Nephron (organoid): ENCODE measurements around the gene GCN1.

Source experiments
- H3K27ac Mint-ChIP-seq, 3 experiments: 2 replicates each; pipeline ENCODE4 v1.8.0; 2020; ENCODE audit warnings: mixed read lengths in 3 of 3, mild to moderate bottlenecking in 2 of 3, moderate library complexity in 1 of 3
- H3K27me3 Mint-ChIP-seq: 2 replicates; pipeline ENCODE4 v1.8.0; 2021; ENCODE audit warnings: low read depth, mild to moderate bottlenecking, moderate library complexity, mixed read lengths
- H3K36me3 Mint-ChIP-seq: 2 replicates; pipeline ENCODE4 v1.8.0; 2020; ENCODE audit warnings: low read depth, mixed read lengths
- H3K4me1 Mint-ChIP-seq: 2 replicates; pipeline ENCODE4 v1.8.0; 2020; ENCODE audit warnings: mixed read lengths
- H3K4me3 Mint-ChIP-seq, 3 experiments: 2 replicates each; pipeline ENCODE4 v1.8.0; 2020; ENCODE audit warnings: mild to moderate bottlenecking in 3 of 3, mixed read lengths in 3 of 3, moderate library complexity in 2 of 3
- H3K9me3 Mint-ChIP-seq: 2 replicates; pipeline ENCODE4 v1.8.0; 2020; ENCODE audit warnings: mixed read lengths
- CTCF ChIP-seq, 3 experiments: fragments of 200-600 bp; sonication (generic); IDR thresholded peaks; one replicate each; pipeline ENCODE4 v1.5.0; 2021; ENCODE audit warnings: antibody characterized with exemption in 3 of 3; ENCODE audit not compliant: unreplicated experiment in 3 of 3

Gene GCN1

GRCh38 chr12:120181991-120182631 is 12.4 kb downstream of the GCN1 start:
- H3K4me1 Mint-ChIP-seq: no peaks in the 10 kb centered on the region
- H3K27me3 Mint-ChIP-seq: no peaks in the 10 kb centered on the region
- no peak overlapping the region for H3K27ac Mint-ChIP-seq

GRCh38 chr12:120180975-120181374 is 13.5 kb downstream of the GCN1 start:
- H3K4me1 Mint-ChIP-seq: no peaks in the 10 kb centered on the region
- no peaks in the 10 kb centered on the region for H3K27me3 Mint-ChIP-seq
- H3K4me3 Mint-ChIP-seq: no peak overlapping the region
- no peak for TF ChIP-seq CTCF (IDR thresholded peaks at IDR 0.05; ENCODE audit: unreplicated experiment in 3 of 3)
- no peaks in the 10 kb centered on the region for H3K9me3 Mint-ChIP-seq
- H3K27ac Mint-ChIP-seq: no peak overlapping the region
- H3K36me3 Mint-ChIP-seq: peaks cover 73% of the 10 kb centered on the region

More at GRCh38 chr12:120181991-120182631, 12.4 kb downstream of the GCN1 start:
- Mint-ChIP-seq H3K36me3 (peaks cover 73% of the 10 kb centered on the region), H3K9me3 (no peaks in the 10 kb centered on the region), H3K4me3 (no peak overlapping the region)
- TF ChIP-seq CTCF (IDR thresholded peaks at IDR 0.05; ENCODE audit: unreplicated experiment in 3 of 3): no peak

- no peak overlapping the region for H3K27ac Mint-ChIP-seq
- no peaks in the 10 kb centered on the region for H3K9me3 Mint-ChIP-seq
- TF ChIP-seq CTCF (IDR thresholded peaks at IDR 0.05; ENCODE audit: unreplicated experiment in 3 of 3): no peak
- H3K4me3 Mint-ChIP-seq: no peak overlapping the region
- peaks cover 62% of the 10 kb centered on the region for H3K36me3 Mint-ChIP-seq
- no peaks in the 10 kb centered on the region for H3K4me1 Mint-ChIP-seq
- H3K27me3 Mint-ChIP-seq: no peaks in the 10 kb centered on the region
Measured at GRCh38 chr12:120175537-120175936, 19.0 kb downstream of the GCN1 start.

GRCh38 chr12:120175062-120175461 is 19.5 kb downstream of the GCN1 start:
- H3K36me3 Mint-ChIP-seq: peaks cover 65% of the 10 kb centered on the region
- no peaks in the 10 kb centered on the region for H3K27me3 Mint-ChIP-seq
- no peaks in the 10 kb centered on the region for H3K9me3 Mint-ChIP-seq
- no peaks in the 10 kb centered on the region for H3K4me1 Mint-ChIP-seq
- no peak for TF ChIP-seq CTCF (IDR thresholded peaks at IDR 0.05; ENCODE audit: unreplicated experiment in 3 of 3)
- H3K4me3 Mint-ChIP-seq: no peak overlapping the region
- no peak overlapping the region for H3K27ac Mint-ChIP-seq

GRCh38 chr12:120172053-120172452 is 22.5 kb downstream of the GCN1 start:
- H3K9me3 Mint-ChIP-seq: no peaks in the 10 kb centered on the region
- no peak overlapping the region for H3K4me3 Mint-ChIP-seq
- H3K27ac Mint-ChIP-seq: no peak overlapping the region
- H3K4me1 Mint-ChIP-seq: no peaks in the 10 kb centered on the region
- no peak for TF ChIP-seq CTCF (IDR thresholded peaks at IDR 0.05; ENCODE audit: unreplicated experiment in 3 of 3)
- H3K27me3 Mint-ChIP-seq: no peaks in the 10 kb centered on the region
- peaks cover 58% of the 10 kb centered on the region for H3K36me3 Mint-ChIP-seq

GRCh38 chr12:120170631-120171030 is 23.9 kb downstream of the GCN1 start:
- no peaks in the 10 kb centered on the region for H3K9me3 Mint-ChIP-seq
- H3K27ac Mint-ChIP-seq: no peak overlapping the region
- no peak for TF ChIP-seq CTCF (IDR thresholded peaks at IDR 0.05; ENCODE audit: unreplicated experiment in 3 of 3)
- no peaks in the 10 kb centered on the region for H3K4me1 Mint-ChIP-seq
- no peaks in the 10 kb centered on the region for H3K27me3 Mint-ChIP-seq
- H3K4me3 Mint-ChIP-seq: no peak overlapping the region
- H3K36me3 Mint-ChIP-seq: peaks cover 44% of the 10 kb centered on the region
